ENCODE results near the gene MACROD2. TPM values are rescaled to one million over a fixed set of nuclear protein-coding genes. Genes with fewer than 3 reads are reported as not detected.

MACROD2 gene
- total RNA-seq, 2 experiments from 2014 or later, result not detected

GRCh38 chr20:14067603-14068002 lies 72.3 kb downstream of the MACROD2 start:
- no peak overlapping the region for H3K27ac Mint-ChIP-seq
- ChIA-PET POLR2A (no interaction called here), CTCF (no interaction called here)
- no peaks in the 10 kb centered on the region for H3K27me3 Mint-ChIP-seq
- no peaks in the 10 kb centered on the region for H3K4me1 Mint-ChIP-seq
- no peak overlapping the region for H3K4me3 Mint-ChIP-seq
- no peaks in the 10 kb centered on the region for H3K36me3 Mint-ChIP-seq (ENCODE audit: low read depth)
- no peak for DNase-seq
- H3K9me3 Mint-ChIP-seq, result peaks cover 3% of the 10 kb centered on the region

GRCh38 chr20:14069796-14070195 lies 74.5 kb downstream of the MACROD2 start:
- no peaks in the 10 kb centered on the region for H3K27me3 Mint-ChIP-seq
- ChIA-PET POLR2A (no interaction called here), CTCF (no interaction called here)
- no peaks in the 10 kb centered on the region for H3K4me1 Mint-ChIP-seq
- no peak overlapping the region for H3K4me3 Mint-ChIP-seq
- H3K27ac Mint-ChIP-seq, result no peak overlapping the region
- peaks cover 3% of the 10 kb centered on the region for H3K9me3 Mint-ChIP-seq
- no peaks in the 10 kb centered on the region for H3K36me3 Mint-ChIP-seq (ENCODE audit: low read depth)
- DNase-seq, result no peak

GRCh38 chr20:14093652-14094051 lies 98.3 kb downstream of the MACROD2 start:
- Mint-ChIP-seq H3K27me3 (no peaks in the 10 kb centered on the region), H3K36me3 (ENCODE audit: low read depth) (no peaks in the 10 kb centered on the region), H3K4me1 (no peaks in the 10 kb centered on the region), H3K4me3 (no peak overlapping the region), H3K9me3 (no peaks in the 10 kb centered on the region), H3K27ac (no peak overlapping the region)
- POLR2A ChIA-PET, result no interaction called here
- CTCF ChIA-PET, result no interaction called here
- no peak for DNase-seq

- Mint-ChIP-seq H3K4me1 (no peaks in the 10 kb centered on the region), H3K9me3 (no peaks in the 10 kb centered on the region), H3K4me3 (no peak overlapping the region), H3K36me3 (ENCODE audit: low read depth) (no peaks in the 10 kb centered on the region), H3K27ac (no peak overlapping the region), H3K27me3 (no peaks in the 10 kb centered on the region)
- ChIA-PET POLR2A (no interaction called here), CTCF (no interaction called here)
- no peak for DNase-seq
Measured at GRCh38 chr20:14098261-14098660, 102.9 kb downstream of the MACROD2 start.

- no peaks in the 10 kb centered on the region for H3K27me3 Mint-ChIP-seq
- no peaks in the 10 kb centered on the region for H3K36me3 Mint-ChIP-seq (ENCODE audit: low read depth)
- H3K4me3 Mint-ChIP-seq, result no peak overlapping the region
- POLR2A ChIA-PET, result no interaction called here
- H3K4me1 Mint-ChIP-seq, result no peaks in the 10 kb centered on the region
- CTCF ChIA-PET, result no interaction called here
- no peak for DNase-seq
- no peak overlapping the region for H3K27ac Mint-ChIP-seq
- peaks cover 9% of the 10 kb centered on the region for H3K9me3 Mint-ChIP-seq
Measured at GRCh38 chr20:14113416-14113815, 118.1 kb downstream of the MACROD2 start.

- CTCF ChIA-PET, result no interaction called here
- H3K36me3 Mint-ChIP-seq (ENCODE audit: low read depth), result no peaks in the 10 kb centered on the region
- H3K4me3 Mint-ChIP-seq, result no peak overlapping the region
- H3K9me3 Mint-ChIP-seq, result peaks cover 8% of the 10 kb centered on the region
- DNase-seq, result no peak
- POLR2A ChIA-PET, result no interaction called here
- H3K27me3 Mint-ChIP-seq, result no peaks in the 10 kb centered on the region
- no peaks in the 10 kb centered on the region for H3K4me1 Mint-ChIP-seq
- no peak overlapping the region for H3K27ac Mint-ChIP-seq
Measured at GRCh38 chr20:14114065-14114704, 118.9 kb downstream of the MACROD2 start.

GRCh38 chr20:14116037-14116436 lies 120.7 kb downstream of the MACROD2 start:
- Mint-ChIP-seq H3K4me1 (no peaks in the 10 kb centered on the region), H3K4me3 (no peak overlapping the region), H3K27ac (no peak overlapping the region), H3K27me3 (no peaks in the 10 kb centered on the region), H3K36me3 (ENCODE audit: low read depth) (no peaks in the 10 kb centered on the region), H3K9me3 (peaks cover 8% of the 10 kb centered on the region)
- ChIA-PET POLR2A (no interaction called here), CTCF (no interaction called here)
- DNase-seq, result no peak

- Mint-ChIP-seq H3K4me3 (no peak overlapping the region), H3K27ac (no peak overlapping the region), H3K9me3 (peaks cover 8% of the 10 kb centered on the region), H3K4me1 (no peaks in the 10 kb centered on the region), H3K27me3 (no peaks in the 10 kb centered on the region), H3K36me3 (ENCODE audit: low read depth) (no peaks in the 10 kb centered on the region)
- ChIA-PET POLR2A (no interaction called here), CTCF (no interaction called here)
- no peak for DNase-seq
Measured at GRCh38 chr20:14117768-14118167, 122.5 kb downstream of the MACROD2 start.

- Mint-ChIP-seq H3K36me3 (ENCODE audit: low read depth) (no peaks in the 10 kb centered on the region), H3K9me3 (peaks cover 10% of the 10 kb centered on the region), H3K27me3 (no peaks in the 10 kb centered on the region), H3K27ac (no peak overlapping the region), H3K4me1 (no peaks in the 10 kb centered on the region), H3K4me3 (no peak overlapping the region)
- CTCF ChIA-PET, result no interaction called here
- no peak for DNase-seq
- POLR2A ChIA-PET, result no interaction called here
Measured at GRCh38 chr20:14126856-14127255, 131.5 kb downstream of the MACROD2 start.

- H3K27ac Mint-ChIP-seq, result no peak overlapping the region
- H3K4me1 Mint-ChIP-seq, result no peaks in the 10 kb centered on the region
- no peak for DNase-seq
- peaks cover 10% of the 10 kb centered on the region for H3K9me3 Mint-ChIP-seq
- H3K4me3 Mint-ChIP-seq, result no peak overlapping the region
- ChIA-PET CTCF (no interaction called here), POLR2A (no interaction called here)
- H3K27me3 Mint-ChIP-seq, result no peaks in the 10 kb centered on the region
- no peaks in the 10 kb centered on the region for H3K36me3 Mint-ChIP-seq (ENCODE audit: low read depth)
Measured at GRCh38 chr20:14127514-14128223, 132.4 kb downstream of the MACROD2 start.

GRCh38 chr20:14134004-14134403 lies 138.7 kb downstream of the MACROD2 start:
- no peak overlapping the region for H3K27ac Mint-ChIP-seq
- H3K4me1 Mint-ChIP-seq, result no peaks in the 10 kb centered on the region
- POLR2A ChIA-PET, result no interaction called here
- H3K4me3 Mint-ChIP-seq, result no peak overlapping the region
- H3K9me3 Mint-ChIP-seq, result no peaks in the 10 kb centered on the region
- no peaks in the 10 kb centered on the region for H3K36me3 Mint-ChIP-seq (ENCODE audit: low read depth)
- CTCF ChIA-PET, result no interaction called here
- no peak for DNase-seq
- H3K27me3 Mint-ChIP-seq, result no peaks in the 10 kb centered on the region

GRCh38 chr20:14142171-14142570 lies 146.9 kb downstream of the MACROD2 start:
- H3K9me3 Mint-ChIP-seq, result no peaks in the 10 kb centered on the region
- CTCF ChIA-PET, result no interaction called here
- DNase-seq, result no peak
- POLR2A ChIA-PET, result no interaction called here
- no peaks in the 10 kb centered on the region for H3K36me3 Mint-ChIP-seq (ENCODE audit: low read depth)
- no peaks in the 10 kb centered on the region for H3K4me1 Mint-ChIP-seq
- H3K27me3 Mint-ChIP-seq, result no peaks in the 10 kb centered on the region
- H3K27ac Mint-ChIP-seq, result no peak overlapping the region
- no peak overlapping the region for H3K4me3 Mint-ChIP-seq

- Mint-ChIP-seq H3K4me1 (no peaks in the 10 kb centered on the region), H3K4me3 (no peak overlapping the region), H3K27ac (no peak overlapping the region), H3K36me3 (ENCODE audit: low read depth) (no peaks in the 10 kb centered on the region), H3K9me3 (no peaks in the 10 kb centered on the region), H3K27me3 (no peaks in the 10 kb centered on the region)
- ChIA-PET POLR2A (no interaction called here), CTCF (no interaction called here)
- DNase-seq, result no peak
Measured at GRCh38 chr20:14142964-14143627, 147.8 kb downstream of the MACROD2 start.

- H3K27ac Mint-ChIP-seq, result no peak overlapping the region
- CTCF ChIA-PET, result no interaction called here
- H3K27me3 Mint-ChIP-seq, result no peaks in the 10 kb centered on the region
- DNase-seq, result no peak
- H3K9me3 Mint-ChIP-seq, result no peaks in the 10 kb centered on the region
- no peaks in the 10 kb centered on the region for H3K4me1 Mint-ChIP-seq
- POLR2A ChIA-PET, result no interaction called here
- no peaks in the 10 kb centered on the region for H3K36me3 Mint-ChIP-seq (ENCODE audit: low read depth)
- no peak overlapping the region for H3K4me3 Mint-ChIP-seq
Measured at GRCh38 chr20:14148042-14148441, 152.7 kb downstream of the MACROD2 start.

All from activated CD4-positive, alpha-beta memory T cell treated with anti-CD3 and anti-CD28 coated beads, Interleukin-2, amount 10 ng/mL, durations not matched to agents 7 days and 5 days (primary cell).